ENCODE measurements around the gene TNNI2.

Gene TNNI2

DNA sequence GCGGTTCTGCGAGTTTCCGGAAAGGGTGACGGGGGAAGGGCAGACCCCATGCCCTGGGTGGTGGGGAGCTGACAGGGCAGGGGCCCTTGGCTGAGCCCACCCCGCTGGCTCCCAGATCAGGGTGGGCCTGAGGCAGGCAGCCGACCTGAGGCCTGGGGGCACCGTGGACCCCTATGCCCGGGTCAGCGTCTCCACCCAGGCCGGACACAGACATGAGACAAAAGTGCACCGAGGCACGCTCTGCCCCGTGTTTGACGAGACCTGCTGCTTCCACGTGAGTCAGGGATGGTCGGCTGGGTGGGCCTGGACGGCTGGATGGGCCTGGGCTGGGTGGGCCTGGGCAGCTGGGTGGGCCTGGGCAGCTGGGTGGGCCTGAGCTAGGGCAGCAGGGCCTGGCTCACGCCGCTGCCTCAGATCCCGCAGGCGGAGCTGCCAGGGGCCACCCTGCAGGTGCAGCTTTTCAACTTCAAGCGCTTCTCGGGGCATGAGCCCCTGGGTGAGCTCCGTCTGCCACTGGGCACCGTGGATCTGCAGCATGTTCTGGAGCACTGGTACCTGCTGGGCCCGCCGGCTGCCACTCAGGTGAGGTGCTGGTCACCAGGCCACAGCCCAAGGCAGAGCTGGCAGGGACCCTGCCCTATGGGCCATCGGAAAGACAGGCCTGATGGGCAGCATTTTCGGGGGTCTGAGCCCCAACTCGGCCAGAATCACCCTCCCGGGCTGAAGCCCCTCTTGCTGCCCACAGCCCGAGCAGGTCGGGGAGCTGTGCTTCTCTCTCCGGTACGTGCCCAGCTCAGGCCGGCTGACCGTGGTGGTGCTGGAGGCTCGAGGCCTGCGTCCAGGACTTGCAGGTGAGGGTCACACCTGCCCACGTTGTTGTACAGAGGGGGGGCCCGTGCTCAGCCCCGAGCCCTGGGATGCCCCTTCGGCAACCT lies 2.5 kb upstream of the TNNI2 start:
- TF ChIP-seq POLR2AphosphoS5 (IDR thresholded peaks at IDR 0.05; ENCODE audit: low read depth, low read length), result no peak
- TF ChIP-seq SIN3A (IDR thresholded peaks at IDR 0.05; ENCODE audit: borderline replicate concordance, insufficient read depth, low read length), result no peak
- TF ChIP-seq TAF1 (IDR thresholded peaks at IDR 0.05; ENCODE audit: borderline replicate concordance, insufficient read depth, low read length), result no peak
- no peak for TF ChIP-seq FOXP2 (optimal IDR thresholded peaks at IDR 0.05; ENCODE audit: borderline replicate concordance, extremely low read depth, extremely low read length, insufficient read depth)
- TF ChIP-seq, protein P1, sequence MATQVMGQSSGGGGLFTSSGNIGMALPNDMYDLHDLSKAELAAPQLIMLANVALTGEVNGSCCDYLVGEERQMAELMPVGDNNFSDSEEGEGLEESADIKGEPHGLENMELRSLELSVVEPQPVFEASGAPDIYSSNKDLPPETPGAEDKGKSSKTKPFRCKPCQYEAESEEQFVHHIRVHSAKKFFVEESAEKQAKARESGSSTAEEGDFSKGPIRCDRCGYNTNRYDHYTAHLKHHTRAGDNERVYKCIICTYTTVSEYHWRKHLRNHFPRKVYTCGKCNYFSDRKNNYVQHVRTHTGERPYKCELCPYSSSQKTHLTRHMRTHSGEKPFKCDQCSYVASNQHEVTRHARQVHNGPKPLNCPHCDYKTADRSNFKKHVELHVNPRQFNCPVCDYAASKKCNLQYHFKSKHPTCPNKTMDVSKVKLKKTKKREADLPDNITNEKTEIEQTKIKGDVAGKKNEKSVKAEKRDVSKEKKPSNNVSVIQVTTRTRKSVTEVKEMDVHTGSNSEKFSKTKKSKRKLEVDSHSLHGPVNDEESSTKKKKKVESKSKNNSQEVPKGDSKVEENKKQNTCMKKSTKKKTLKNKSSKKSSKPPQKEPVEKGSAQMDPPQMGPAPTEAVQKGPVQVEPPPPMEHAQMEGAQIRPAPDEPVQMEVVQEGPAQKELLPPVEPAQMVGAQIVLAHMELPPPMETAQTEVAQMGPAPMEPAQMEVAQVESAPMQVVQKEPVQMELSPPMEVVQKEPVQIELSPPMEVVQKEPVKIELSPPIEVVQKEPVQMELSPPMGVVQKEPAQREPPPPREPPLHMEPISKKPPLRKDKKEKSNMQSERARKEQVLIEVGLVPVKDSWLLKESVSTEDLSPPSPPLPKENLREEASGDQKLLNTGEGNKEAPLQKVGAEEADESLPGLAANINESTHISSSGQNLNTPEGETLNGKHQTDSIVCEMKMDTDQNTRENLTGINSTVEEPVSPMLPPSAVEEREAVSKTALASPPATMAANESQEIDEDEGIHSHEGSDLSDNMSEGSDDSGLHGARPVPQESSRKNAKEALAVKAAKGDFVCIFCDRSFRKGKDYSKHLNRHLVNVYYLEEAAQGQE (IDR thresholded peaks at IDR 0.05; ENCODE audit: insufficient read depth in 1 of 2, low read depth in 2 of 2, low read length in 2 of 2), result no peak

DNA sequence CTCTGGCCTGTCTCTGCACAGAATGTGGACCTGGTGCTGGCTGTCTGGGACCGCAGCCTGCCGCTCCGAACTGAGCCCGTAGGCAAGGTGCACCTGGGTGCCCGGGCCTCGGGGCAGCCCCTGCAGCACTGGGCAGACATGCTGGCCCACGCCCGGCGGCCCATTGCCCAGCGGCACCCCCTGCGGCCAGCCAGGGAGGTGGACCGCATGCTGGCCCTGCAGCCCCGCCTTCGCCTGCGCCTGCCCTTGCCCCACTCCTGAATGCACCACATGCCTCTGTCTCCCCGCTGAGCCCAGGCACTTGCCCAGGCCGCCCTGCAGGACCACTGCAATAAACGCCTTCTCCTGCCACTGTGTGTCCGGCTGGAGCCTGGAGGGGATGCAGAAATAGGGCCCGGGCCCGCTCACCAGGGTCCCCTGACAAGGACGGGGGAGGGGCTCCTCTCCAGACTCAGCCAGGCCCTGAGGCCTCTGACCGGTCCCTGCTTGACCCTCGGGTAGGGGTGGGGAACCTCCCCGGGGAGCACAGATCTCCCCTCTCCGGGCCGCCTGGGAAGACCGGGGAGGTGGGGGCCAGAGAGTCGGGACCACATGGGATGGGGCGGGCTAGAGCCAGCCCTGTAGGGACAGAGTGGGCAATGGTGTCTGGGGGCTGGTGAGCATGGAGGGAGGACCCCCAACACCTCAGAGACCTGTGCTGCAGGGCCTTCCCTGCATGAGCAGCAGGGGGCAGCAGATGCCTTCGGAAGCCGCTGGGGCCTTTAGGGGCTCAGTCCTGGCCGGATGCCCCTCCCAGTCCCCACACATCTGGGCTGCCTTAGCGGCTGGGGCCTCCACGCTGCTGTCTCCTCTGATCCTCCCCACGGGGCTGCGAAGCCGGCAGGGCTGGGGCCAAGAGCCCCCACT lies 1.4 kb upstream of the TNNI2 start:
- TF ChIP-seq SIN3A (IDR thresholded peaks at IDR 0.05; ENCODE audit: borderline replicate concordance, insufficient read depth, low read length), result no peak
- no peak for TF ChIP-seq TAF1 (IDR thresholded peaks at IDR 0.05; ENCODE audit: borderline replicate concordance, insufficient read depth, low read length)
- TF ChIP-seq POLR2AphosphoS5 (IDR thresholded peaks at IDR 0.05; ENCODE audit: low read depth, low read length), result no peak
- TF ChIP-seq FOXP2 (optimal IDR thresholded peaks at IDR 0.05; ENCODE audit: borderline replicate concordance, extremely low read depth, extremely low read length, insufficient read depth), result no peak
- TF ChIP-seq, protein P1 (IDR thresholded peaks at IDR 0.05; ENCODE audit: insufficient read depth in 1 of 2, low read depth in 2 of 2, low read length in 2 of 2), result no peak

DNA sequence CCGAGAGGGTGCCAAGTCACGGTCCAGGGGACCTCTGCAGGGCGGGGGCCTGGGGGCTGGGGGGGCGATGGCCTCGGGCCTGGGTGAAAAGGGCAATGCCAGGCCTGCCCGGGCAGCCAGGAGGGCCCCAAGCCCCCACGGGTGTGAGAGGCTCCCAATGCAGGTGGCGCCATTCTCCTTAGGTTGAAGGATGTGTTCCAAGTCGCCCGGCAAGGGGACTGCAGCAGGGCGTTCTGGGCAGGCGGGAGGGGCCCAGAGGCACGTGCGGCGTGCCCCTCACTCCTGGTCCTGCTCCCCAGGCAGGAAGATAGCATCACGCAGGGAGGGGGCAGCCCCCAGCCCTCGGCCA lies 730 bp upstream of the TNNI2 start:
- TF ChIP-seq, protein P1 (IDR thresholded peaks at IDR 0.05; ENCODE audit: insufficient read depth in 1 of 2, low read depth in 2 of 2, low read length in 2 of 2), result no peak
- TF ChIP-seq FOXP2 (optimal IDR thresholded peaks at IDR 0.05; ENCODE audit: borderline replicate concordance, extremely low read depth, extremely low read length, insufficient read depth) (no peak), TAF1 (IDR thresholded peaks at IDR 0.05; ENCODE audit: borderline replicate concordance, insufficient read depth, low read length) (no peak), POLR2AphosphoS5 (IDR thresholded peaks at IDR 0.05; ENCODE audit: low read depth, low read length) (no peak), SIN3A (IDR thresholded peaks at IDR 0.05; ENCODE audit: borderline replicate concordance, insufficient read depth, low read length) (no peak)

DNA sequence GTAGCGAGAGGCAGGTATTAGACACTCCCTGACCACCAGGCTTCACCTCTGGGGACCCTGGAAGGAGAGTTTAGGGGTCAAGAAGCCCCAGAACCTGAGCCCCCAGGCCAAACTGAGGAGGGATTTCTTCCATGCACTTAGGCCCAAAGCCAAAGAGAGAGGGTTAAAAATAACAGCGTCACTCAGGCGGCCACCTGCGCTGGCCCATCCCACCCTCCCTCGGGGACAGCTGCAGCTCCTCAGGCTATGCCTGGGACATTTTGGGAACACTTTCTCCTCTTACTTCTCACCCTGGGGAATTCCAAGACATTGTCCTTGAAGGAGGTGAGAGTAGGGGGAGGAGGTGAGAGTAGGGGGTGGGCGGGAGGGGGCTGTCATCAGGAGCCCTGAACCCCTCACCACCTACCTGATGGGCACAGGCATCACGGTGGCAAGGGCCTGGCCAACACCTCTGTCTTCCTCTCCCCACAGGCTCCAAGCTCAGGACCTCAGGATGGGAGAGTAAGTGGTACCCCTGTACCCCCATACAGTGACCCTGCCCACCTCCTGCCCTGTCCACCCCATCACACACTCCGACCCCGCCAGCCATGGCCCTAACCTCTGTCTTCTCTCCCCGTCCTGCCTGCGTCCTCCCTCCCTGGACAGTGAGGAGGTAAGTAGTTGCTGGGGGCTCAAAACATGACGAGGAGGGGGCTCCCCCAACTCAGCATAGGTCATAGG lies 583 bp downstream of the TNNI2 start:
- TF ChIP-seq SIN3A (IDR thresholded peaks at IDR 0.05; ENCODE audit: borderline replicate concordance, insufficient read depth, low read length) (no peak), TAF1 (IDR thresholded peaks at IDR 0.05; ENCODE audit: borderline replicate concordance, insufficient read depth, low read length) (no peak), FOXP2 (optimal IDR thresholded peaks at IDR 0.05; ENCODE audit: borderline replicate concordance, extremely low read depth, extremely low read length, insufficient read depth) (no peak), POLR2AphosphoS5 (IDR thresholded peaks at IDR 0.05; ENCODE audit: low read depth, low read length) (no peak)
- TF ChIP-seq, protein P1 (IDR thresholded peaks at IDR 0.05; ENCODE audit: insufficient read depth in 1 of 2, low read depth in 2 of 2, low read length in 2 of 2), result no peak

Data from PFSK-1 (cell line).